ENCODE measurements around the gene NT5DC2.

GRCh38 chr3:52489453-52489852 is 44.2 kb downstream of the NT5DC2 start:
- TF ChIP-seq EZH2phosphoT487 (IDR thresholded peaks at IDR 0.05; ENCODE audit: low read depth) (no peak), CTCF (IDR thresholded peaks at IDR 0.05; ENCODE audit: low read depth, low read length) (no peak)

Data from OCI-LY3 (cell line).